HG02973 (cell line): Measurements from ENCODE around the gene EXOC4.

ENCODE experiments used
- ATAC-seq: cut with Tn5 transposase; IDR thresholded peaks from one replicate; pipeline ENCODE4 v1.9.1; 2021; ENCODE audit warnings: moderate library complexity; ENCODE audit not compliant: unreplicated experiment

The EXOC4 gene

DNA sequence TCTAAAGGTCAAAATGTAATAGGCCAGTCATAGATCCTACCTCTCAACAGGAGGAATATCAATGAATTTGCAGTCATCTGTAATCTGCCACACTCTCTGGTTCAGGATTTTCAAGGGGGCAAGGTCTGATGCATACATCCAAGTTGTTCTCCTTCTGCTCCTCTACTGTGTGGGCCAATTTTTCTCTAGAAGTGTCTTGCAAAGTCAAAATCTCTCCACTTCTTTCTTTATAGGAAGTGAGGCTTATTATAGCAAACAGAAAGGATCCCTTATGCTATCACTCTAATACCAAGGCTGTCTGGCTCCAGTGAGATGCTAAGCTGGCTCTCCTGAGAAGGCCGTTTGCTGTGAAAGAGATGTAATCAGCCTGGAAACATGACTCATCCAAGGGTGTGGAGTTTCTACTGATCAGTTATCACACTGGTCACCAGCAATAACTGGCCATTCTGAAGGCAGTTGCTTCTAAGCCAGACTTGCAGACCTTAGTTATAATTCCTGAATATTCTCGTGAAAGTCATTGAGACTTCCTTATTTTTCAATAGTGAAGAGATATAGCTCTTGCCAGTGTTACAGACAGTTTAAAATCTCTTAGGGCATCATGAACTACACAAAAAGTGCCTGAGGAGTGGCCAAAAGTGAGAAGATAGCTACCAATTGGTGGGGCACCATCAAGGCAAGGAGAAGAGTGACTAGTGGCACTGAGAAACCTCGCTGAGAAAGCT lies 831.0 kb downstream of the EXOC4 start:
- no peak for ATAC-seq

DNA sequence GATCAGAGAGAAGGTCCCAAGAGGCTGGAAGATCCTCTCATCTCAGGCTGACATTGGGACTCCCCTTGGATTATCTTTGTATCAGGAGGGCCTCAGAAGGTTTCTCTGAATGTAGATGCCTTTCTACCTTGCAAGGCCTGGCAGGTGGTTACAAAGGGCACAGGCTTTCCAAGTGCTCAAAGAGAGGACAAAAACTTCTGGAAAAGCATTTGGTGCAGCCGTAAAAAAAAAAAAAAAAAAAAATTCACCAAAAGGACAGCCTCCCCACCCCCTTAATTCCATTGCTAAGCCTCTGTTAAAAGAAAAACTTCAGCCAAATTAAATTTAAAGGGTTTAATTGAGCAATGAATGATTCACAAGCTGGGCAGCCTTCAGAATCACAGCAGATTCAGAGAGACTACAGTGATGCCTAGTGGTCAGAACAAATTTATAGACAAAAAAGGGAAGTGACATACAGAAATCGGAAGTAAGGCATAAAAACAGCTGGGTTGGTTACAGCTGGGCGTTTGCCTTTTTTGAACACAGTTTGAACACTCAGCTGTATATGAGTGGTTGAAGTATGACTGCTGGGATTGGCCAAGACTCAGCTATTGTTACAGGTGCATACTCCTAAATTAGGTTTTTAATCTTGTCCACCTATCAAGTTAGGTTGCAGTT lies 831.7 kb downstream of the EXOC4 start:
- peak; percentile 76 for ATAC-seq

DNA sequence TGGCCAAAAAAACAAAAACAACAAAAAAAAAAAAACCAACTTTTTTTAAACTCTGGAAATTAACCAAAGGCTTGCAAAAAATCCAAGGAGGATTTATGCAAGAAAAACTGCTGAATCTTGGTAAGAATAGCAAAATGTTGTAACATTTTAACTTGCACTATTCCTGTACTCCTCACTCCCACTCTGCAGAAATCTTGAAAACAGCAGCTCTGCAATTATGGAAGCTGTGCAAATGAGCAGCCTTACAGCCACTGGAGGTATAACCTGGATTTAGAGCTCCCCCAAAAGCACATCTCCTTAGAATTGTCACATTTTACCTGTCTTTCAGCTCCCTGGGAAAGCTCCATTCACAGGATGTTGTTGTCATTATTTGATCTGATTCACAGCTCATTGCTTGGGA lies 832.4 kb downstream of the EXOC4 start:
- no peak for ATAC-seq

DNA sequence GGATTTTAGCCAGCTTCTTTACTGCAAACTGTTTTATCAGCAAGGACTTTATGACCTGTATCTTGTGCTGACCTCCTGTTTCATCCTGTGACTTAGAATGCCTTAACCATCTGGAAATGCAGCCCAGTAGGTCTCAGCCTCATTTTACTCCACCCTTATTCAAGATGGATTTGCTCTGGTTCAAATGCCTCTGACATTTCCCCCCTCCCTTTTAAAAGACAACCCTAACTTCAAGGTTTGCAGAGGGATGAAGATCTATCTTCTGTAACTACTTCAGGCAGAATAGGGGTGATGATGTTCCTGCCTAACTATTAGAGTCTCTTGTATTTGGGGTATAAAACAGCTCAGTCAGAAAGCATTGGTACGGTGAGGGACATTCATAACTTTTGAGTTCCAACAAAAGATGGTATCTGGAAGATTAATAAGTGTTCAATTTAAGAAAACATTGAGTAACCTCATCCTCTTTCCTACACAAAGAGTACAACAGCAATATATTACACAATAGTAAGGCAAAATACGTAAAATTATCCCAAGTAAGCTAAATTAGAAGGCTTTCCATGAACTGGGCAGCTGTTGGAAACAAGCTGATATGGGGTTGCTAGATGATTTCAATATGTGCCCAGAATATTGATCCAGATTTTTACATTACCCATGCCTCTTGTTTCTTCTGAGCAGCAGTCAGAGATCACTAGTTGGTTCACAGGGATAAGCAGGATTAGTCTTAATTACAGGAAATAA lies 834.3 kb downstream of the EXOC4 start:
- no peak for ATAC-seq

DNA sequence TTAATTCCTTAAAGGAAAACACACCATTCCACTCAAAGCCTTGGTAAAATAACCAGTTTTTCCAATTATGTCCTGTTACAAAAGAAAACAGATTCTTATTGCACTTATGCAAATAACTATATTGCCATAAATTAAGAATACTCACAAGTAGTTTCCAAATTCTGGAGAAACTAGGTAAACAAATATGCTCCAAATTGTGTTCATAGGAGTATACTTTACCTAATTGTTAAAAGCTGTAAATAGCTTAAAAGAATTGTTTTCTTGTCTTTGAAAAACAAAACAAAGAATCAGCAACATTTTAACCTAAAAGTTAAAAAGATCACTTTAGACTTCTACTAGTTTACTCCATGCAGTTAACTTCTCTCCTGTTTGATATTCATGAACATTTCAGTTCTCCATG lies 835.3 kb downstream of the EXOC4 start:
- ATAC-seq: no peak

DNA sequence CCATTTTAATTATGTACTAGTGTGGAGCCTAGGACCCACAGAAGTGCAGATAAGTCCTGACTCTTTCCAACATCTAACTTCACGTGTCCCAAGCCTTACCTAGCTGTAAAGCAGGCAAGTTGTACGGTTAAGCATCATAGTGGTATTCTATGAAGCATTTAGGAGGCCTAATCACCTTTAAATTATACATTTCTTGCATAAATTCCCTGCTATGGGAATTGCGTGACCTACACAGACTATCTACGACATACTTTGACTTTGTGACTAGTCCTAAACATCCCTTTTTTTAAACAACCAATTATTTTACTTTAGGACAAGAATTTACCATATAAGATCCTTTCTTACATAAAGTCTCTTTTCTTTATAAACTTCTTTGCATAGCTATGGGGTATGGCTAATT lies 836.6 kb downstream of the EXOC4 start:
- no peak for ATAC-seq

DNA sequence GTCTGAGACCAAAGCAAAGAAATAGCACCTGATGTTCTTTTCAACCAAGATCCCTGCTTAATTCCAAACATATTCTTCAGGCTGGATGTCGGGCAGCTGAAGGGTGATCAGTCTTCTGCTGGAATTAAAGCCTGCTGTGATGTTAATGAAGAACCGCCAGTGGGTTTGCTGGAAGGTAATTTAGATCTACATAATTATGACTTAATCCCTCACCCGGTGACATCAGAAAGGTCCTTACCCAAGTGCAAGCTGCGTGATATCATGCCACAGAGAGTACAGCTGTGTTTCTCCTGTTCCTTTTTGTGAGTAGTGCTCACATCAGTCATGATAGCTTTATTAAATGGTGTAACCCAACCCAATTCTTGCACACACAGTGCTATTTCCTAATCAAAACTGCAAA lies 845.2 kb downstream of the EXOC4 start:
- no peak for ATAC-seq

DNA sequence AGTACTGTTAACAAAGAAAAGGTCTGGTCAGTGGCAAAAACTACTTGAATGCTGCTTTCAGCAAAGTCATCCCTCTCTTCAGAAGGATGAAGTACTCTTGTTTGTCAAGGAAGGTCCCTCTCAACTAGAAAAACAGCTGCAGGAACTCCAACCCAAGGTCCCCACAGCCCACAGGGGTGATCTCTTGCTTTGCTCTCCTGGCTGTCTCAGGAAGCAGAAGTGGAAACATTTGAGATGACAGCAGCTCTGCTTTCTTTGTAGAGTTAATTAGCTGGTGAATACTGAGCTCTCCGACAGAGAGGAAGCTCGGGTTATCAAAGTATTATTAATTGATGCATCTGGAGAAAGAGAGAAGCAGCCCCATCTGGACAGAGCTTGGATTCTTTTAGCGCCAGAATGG lies 848.8 kb downstream of the EXOC4 start:
- no peak for ATAC-seq

DNA sequence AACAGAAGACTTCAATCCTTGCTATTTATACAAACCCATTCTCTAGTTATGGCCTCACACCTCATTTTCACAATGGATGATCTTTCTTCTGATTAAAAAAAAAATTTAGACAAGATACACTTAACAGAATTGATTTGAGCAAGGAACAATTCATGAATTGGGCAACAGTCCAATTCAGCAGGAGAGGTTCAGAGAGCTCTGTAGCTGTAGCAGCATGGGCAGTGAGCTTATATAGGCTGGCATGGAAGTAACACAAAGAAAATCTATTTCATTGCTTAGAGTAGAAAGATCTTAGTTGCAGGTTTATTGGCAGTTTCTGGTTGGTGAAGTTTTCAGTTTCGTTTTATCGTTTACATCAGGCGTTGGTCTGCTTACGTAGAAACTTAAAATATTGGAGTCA lies 851.3 kb downstream of the EXOC4 start:
- no peak for ATAC-seq

DNA sequence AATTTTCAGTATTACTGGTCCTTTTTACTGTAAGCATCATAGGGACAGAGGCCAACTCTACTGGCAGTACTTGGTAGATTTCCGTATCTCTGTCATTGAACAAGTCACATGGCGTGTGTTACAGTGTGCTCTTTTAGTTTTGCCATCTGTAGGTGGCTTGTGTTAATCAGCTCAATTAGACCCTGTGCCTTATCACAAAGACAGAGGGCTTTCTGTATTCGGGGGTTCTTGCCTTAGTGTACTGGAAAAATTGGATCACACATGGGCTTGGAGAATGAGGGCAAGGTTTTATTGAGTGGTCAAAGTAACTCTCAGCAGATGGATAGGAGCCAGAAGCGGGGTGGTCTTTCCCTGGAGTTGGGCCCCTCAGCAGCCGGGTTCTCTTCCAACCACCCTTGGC lies 853.0 kb downstream of the EXOC4 start:
- no peak for ATAC-seq

DNA sequence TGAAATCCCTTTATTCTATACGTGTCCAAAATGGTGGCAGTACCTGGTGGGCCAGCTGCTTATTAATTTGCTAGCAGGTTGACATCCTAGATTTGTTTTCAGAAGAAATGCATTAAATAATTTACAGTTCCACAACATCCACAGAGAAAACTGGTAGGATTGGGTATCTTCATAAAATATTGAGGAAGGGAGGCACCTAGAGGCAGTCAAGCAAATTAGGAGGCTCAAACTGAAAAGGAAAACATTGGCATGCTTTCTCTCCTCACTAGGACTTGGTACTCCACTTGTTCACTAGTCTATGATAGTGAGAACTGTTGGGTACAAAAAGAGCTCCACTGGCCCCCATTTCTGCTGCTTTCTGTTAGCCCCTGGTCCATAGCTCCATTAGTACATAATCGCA lies 855.9 kb downstream of the EXOC4 start:
- no peak for ATAC-seq

DNA sequence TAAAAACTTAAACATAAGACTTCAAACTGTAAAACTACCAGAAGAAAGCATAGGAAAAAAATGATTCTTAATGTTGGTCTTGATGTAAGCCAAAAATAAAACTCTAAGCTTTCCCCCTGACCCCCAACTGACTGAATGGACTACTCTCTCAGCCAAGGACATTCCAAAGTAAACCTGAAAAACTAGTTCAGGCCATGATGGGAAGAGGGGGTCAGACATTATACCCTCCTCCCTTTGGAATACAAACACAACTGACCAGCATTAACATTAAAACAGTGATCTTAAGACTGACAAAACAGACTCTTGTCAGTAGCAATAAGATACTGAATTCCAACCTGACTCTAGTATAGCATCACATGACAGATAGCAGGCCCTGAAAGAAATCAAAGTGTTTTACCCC lies 860.8 kb downstream of the EXOC4 start:
- no peak for ATAC-seq

DNA sequence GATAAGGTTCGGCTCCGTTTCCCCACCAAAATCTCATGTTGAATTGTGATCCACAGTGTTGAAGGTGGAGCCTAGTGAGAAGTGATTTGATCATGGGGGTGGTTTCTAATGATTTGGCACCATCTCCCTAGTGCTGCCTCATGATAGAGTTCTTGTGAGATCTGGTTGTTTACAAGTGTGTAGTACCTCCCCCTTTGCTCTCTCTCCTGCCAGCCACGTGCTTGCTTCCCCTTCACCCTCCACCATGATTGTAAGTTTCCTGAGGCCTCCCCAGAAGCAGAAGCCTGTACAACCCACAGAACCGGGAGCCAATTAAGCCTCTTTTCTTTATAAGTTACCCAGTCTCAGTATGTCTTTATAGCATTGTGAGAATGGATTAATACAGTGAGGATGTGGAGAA lies 862.1 kb downstream of the EXOC4 start:
- ATAC-seq: no peak
